Endothelial cell of umbilical vein (primary cell): ENCODE results near the gene AMN.

Experiments used
- POLR2A ChIP-seq: IDR thresholded peaks from 2 replicates; pipeline ENCODE4 v1.6.1; 2012; ENCODE audit warnings: low read depth, mild to moderate bottlenecking, control low read depth, low read length
- TF ChIP-seq, protein P1 (sequence below), 2 donors: IDR thresholded peaks; 1 replicate in 1 of 2; 2 replicates in 1 of 2; pipeline ENCODE4 v1.5.1; 2011; ENCODE audit warnings: low read length in 2 of 2, mild to moderate bottlenecking in 2 of 2, moderate library complexity in 2 of 2, control low read depth in 1 of 2, inconsistent platforms in 1 of 2, low read depth in 1 of 2; ENCODE audit not compliant: insufficient read depth in 1 of 2; ENCODE audit errors: extremely low read depth in 1 of 2

DNA sequence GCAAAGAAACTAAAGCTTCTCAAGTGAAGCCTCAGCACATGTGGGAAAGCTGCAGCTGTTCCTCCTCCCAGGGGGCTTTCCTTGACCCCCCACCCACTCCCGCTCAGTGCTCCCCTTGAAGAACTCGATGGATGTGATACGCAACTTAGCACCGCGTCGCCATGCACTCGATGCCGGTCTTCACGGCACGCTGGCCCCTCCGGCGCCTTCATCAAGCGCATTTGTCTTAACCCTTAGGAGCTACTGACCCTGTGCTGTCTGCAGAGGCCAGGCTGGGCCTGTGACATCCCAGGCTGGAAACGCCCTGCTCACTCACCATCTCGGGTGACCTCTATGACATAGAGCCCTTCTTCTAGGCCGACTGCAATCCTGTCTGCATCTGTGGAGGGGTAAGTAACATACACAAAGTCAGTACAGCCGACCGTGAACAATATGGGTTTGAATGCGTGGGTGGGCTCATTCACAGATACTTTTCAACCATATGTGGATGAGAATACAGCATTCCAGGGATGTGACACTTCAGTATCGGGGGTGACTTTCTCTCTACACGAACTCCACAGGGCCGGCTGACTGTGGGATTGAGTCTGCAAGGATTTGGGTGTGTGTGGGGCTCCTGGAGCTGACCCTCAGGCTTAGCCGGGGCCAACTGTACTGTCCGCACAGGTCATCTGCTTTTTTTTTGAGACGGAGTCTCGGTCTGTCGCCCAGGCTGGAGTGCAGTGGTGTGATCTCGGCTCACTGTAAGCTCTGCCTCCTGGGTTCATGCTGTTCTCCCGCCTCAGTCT is 23.1 kb downstream of the AMN start:
- TF ChIP-seq, protein P1, sequence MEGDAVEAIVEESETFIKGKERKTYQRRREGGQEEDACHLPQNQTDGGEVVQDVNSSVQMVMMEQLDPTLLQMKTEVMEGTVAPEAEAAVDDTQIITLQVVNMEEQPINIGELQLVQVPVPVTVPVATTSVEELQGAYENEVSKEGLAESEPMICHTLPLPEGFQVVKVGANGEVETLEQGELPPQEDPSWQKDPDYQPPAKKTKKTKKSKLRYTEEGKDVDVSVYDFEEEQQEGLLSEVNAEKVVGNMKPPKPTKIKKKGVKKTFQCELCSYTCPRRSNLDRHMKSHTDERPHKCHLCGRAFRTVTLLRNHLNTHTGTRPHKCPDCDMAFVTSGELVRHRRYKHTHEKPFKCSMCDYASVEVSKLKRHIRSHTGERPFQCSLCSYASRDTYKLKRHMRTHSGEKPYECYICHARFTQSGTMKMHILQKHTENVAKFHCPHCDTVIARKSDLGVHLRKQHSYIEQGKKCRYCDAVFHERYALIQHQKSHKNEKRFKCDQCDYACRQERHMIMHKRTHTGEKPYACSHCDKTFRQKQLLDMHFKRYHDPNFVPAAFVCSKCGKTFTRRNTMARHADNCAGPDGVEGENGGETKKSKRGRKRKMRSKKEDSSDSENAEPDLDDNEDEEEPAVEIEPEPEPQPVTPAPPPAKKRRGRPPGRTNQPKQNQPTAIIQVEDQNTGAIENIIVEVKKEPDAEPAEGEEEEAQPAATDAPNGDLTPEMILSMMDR (IDR thresholded peaks at IDR 0.05; ENCODE audit: extremely low read depth in 1 of 2, insufficient read depth in 1 of 2, low read depth in 1 of 2, low read length in 2 of 2): no peak
- TF ChIP-seq POLR2A: no peak
